Endodermal cell (in vitro differentiated cells): ENCODE measurements around the gene CLEC16A. TPM values are rescaled to one million over a fixed set of nuclear protein-coding genes. Genes with fewer than 3 reads are reported as not detected.

Experiments used
- DNase-seq: peaks from one replicate; pipeline ENCODE4 v3.0.0-alpha.2; 2017
- H3K27ac ChIP-seq: 2 replicates; pipeline ENCODE4 v1.5.1; 2013; ENCODE audit warnings: mild to moderate bottlenecking, low read depth, low read length, moderate library complexity
- H3K27me3 ChIP-seq: 2 replicates; pipeline ENCODE4 v1.6.1; 2013; ENCODE audit warnings: mild to moderate bottlenecking, low read length, moderate library complexity; ENCODE audit not compliant: insufficient read depth, control insufficient read depth, poor library complexity, severe bottlenecking
- H3K36me3 ChIP-seq: 2 replicates; pipeline ENCODE4 v1.7.0; 2013; ENCODE audit warnings: mild to moderate bottlenecking, low read length, moderate library complexity; ENCODE audit not compliant: control insufficient read depth, insufficient read depth
- H3K4me1 ChIP-seq: one replicate; pipeline ENCODE4 v1.7.0; 2013; ENCODE audit warnings: low read length; ENCODE audit not compliant: control insufficient read depth, insufficient read depth
- H3K4me3 ChIP-seq: 2 replicates; pipeline ENCODE4 v1.5.1; 2013; ENCODE audit warnings: mild to moderate bottlenecking, low read length, moderate library complexity
- H3K9ac ChIP-seq: 2 replicates; pipeline ENCODE4 v1.6.1; 2013; ENCODE audit warnings: mild to moderate bottlenecking, low read length, moderate library complexity; ENCODE audit not compliant: poor library complexity, severe bottlenecking; ENCODE audit errors: extremely low read depth
- H3K9me3 ChIP-seq: 2 replicates; pipeline ENCODE4 v1.6.1; 2013; ENCODE audit warnings: mild to moderate bottlenecking, low read length, moderate library complexity; ENCODE audit not compliant: control insufficient read depth
- H3K27ac Mint-ChIP-seq: 2 replicates; pipeline ENCODE4 v1.8.0; 2020; ENCODE audit warnings: mixed read lengths
- H3K27me3 Mint-ChIP-seq: 2 replicates; pipeline ENCODE4 v1.8.0; 2021; ENCODE audit warnings: mild to moderate bottlenecking, mixed read lengths; ENCODE audit not compliant: insufficient read depth
- H3K36me3 Mint-ChIP-seq: 2 replicates; pipeline ENCODE4 v1.8.0; 2020; ENCODE audit warnings: low read depth, mixed read lengths
- H3K4me1 Mint-ChIP-seq: 2 replicates; pipeline ENCODE4 v1.8.0; 2020; ENCODE audit warnings: mixed read lengths
- H3K4me3 Mint-ChIP-seq: 2 replicates; pipeline ENCODE4 v1.8.0; 2020; ENCODE audit warnings: mild to moderate bottlenecking, moderate library complexity, mixed read lengths
- H3K9me3 Mint-ChIP-seq: 2 replicates; pipeline ENCODE4 v1.8.0; 2020; ENCODE audit warnings: mild to moderate bottlenecking, mixed read lengths
- WGBS, 2 experiments: methylation state at CpG; one replicate each; pipeline versions ENCODE4 v1.1.5 to v1.1.7; 2013; ENCODE audit warnings: missing lambda C conversion rate in 2 of 2, mixed read lengths in 1 of 2; ENCODE audit not compliant: insufficient coverage in 1 of 2, insufficient read length in 1 of 2; 5-methylcytosine and 5-hydroxymethylcytosine counted together
- total RNA-seq, 2 donors: library from RNA; stranded (reverse); fragmentation: NEBNext Ultra II Directional in 1 of 2; extraction: Animal tissue kit (Norgen Biotek cat#: 25700) in 1 of 2; gene quantifications; 2 replicates in 1 of 2; 3 replicates in 1 of 2; pipeline ENCODE4 v1.2.1, GENCODE V29; 2021
- TF ChIP-seq, protein P1 (sequence below): fragments of 200-600 bp; sonication (generic); conservative IDR thresholded peaks from 2 replicates; pipeline ENCODE4 v1.5.0; 2021; ENCODE audit warnings: antibody characterized with exemption, mild to moderate bottlenecking

Gene CLEC16A
- total RNA-seq, 2 donors from 2014 or later: 19.5 to 28.3 TPM

DNA sequence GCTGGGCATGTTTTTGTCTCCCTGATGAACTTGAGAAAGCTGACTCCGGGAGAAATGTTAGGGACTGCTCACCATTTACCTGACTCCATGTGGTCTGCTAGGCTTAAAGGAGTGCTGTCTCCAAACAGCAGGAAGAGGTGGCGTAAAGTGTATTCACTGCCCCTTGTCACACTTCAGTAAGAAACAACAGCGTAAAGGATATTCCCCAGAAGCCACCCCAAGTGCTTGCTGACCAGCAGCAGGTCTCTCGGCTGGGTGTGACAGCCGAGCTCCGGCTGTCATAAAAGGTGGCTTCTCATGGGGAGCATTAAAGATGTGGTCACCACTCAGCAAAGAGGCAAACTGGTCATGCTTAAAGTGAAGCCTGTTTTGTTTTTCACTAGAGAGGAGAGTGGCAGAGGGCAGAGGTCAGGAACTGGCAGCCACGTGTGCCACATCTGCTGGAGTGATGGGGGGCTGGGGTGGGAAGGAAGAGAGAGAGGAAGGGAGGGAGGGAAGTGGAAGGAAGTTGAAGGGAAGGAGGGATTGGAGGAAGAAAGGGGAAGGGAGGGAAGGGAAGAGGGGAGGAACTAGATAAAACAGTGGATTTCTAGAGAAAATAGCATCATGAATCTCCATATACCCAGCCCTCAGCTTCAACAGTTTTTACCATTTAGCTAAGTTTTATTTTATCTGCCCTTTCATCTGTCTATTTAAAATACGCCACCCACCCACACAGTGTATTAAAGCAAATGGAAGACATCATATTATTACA is 119.3 kb downstream of the CLEC16A start:
- Histone ChIP-seq H3K4me1 (peaks cover 15% of the 10 kb centered on the region), H3K27ac (no peak overlapping the region), H3K36me3 (peaks cover 34% of the 10 kb centered on the region), H3K27me3 (no peaks in the 10 kb centered on the region), H3K9ac (peak overlapping the region; percentile 20), H3K9me3 (no peaks in the 10 kb centered on the region), H3K4me3 (no peak overlapping the region)
- H3K27me3 Mint-ChIP-seq: no peaks in the 10 kb centered on the region
- TF ChIP-seq, protein P1, sequence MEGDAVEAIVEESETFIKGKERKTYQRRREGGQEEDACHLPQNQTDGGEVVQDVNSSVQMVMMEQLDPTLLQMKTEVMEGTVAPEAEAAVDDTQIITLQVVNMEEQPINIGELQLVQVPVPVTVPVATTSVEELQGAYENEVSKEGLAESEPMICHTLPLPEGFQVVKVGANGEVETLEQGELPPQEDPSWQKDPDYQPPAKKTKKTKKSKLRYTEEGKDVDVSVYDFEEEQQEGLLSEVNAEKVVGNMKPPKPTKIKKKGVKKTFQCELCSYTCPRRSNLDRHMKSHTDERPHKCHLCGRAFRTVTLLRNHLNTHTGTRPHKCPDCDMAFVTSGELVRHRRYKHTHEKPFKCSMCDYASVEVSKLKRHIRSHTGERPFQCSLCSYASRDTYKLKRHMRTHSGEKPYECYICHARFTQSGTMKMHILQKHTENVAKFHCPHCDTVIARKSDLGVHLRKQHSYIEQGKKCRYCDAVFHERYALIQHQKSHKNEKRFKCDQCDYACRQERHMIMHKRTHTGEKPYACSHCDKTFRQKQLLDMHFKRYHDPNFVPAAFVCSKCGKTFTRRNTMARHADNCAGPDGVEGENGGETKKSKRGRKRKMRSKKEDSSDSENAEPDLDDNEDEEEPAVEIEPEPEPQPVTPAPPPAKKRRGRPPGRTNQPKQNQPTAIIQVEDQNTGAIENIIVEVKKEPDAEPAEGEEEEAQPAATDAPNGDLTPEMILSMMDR: no peak
- peaks cover 34% of the 10 kb centered on the region for H3K36me3 Mint-ChIP-seq
- no peaks in the 10 kb centered on the region for H3K9me3 Mint-ChIP-seq
- peak overlapping the region; percentile 67 for H3K27ac Mint-ChIP-seq
- no peak overlapping the region for H3K4me3 Mint-ChIP-seq
- DNase-seq: no peak
- peaks cover 14% of the 10 kb centered on the region for H3K4me1 Mint-ChIP-seq
- 77 to 89% methylated on average over 3 to 8 of the region's 8 CpGs for WGBS, 2 experiments

GRCh38 chr16:11064202-11064540 is 119.8 kb downstream of the CLEC16A start:
- Histone ChIP-seq H3K4me1 (peaks cover 15% of the 10 kb centered on the region), H3K36me3 (peaks cover 34% of the 10 kb centered on the region), H3K27me3 (no peaks in the 10 kb centered on the region), H3K9me3 (no peaks in the 10 kb centered on the region), H3K9ac (no peak overlapping the region), H3K27ac (no peak overlapping the region), H3K4me3 (no peak overlapping the region)
- H3K4me3 Mint-ChIP-seq: no peak overlapping the region
- 88 to 100% methylated on average over 1 to 3 of the region's 3 CpGs for WGBS, 2 experiments
- H3K27me3 Mint-ChIP-seq: no peaks in the 10 kb centered on the region
- H3K27ac Mint-ChIP-seq: no peak overlapping the region
- H3K9me3 Mint-ChIP-seq: no peaks in the 10 kb centered on the region
- peaks cover 14% of the 10 kb centered on the region for H3K4me1 Mint-ChIP-seq
- DNase-seq: no peak
- TF ChIP-seq, protein P1: no peak
- H3K36me3 Mint-ChIP-seq: peaks cover 34% of the 10 kb centered on the region

DNA sequence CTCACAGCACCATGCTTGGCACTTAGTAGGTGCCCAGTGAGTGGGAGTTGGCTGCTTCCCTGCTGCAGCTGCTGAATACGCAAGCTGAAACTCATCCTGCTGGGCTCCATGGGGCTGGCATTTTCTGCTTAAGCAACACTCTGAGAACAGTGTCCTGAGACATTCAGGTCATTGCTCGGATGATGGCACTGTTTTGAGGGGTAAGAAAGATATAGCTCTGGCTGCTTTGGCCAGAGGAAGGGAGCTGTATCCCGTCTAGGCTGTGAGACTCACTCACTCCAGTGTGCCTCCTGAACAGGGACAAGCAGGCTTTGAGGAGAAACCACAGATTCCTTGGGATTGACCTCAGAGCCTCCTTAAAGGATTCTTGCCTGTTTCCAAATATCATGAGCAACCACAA is 120.5 kb downstream of the CLEC16A start:
- Mint-ChIP-seq H3K27me3 (no peaks in the 10 kb centered on the region), H3K9me3 (no peaks in the 10 kb centered on the region), H3K27ac (no peak overlapping the region), H3K36me3 (peaks cover 37% of the 10 kb centered on the region), H3K4me3 (no peak overlapping the region), H3K4me1 (peaks cover 14% of the 10 kb centered on the region)
- H3K27ac ChIP-seq: no peak overlapping the region
- peaks cover 15% of the 10 kb centered on the region for H3K4me1 ChIP-seq
- 64 to 94% methylated on average over 2 to 3 of the region's 3 CpGs for WGBS, 2 experiments
- no peaks in the 10 kb centered on the region for H3K27me3 ChIP-seq
- no peak overlapping the region for H3K9ac ChIP-seq
- no peak overlapping the region for H3K4me3 ChIP-seq
- DNase-seq: no peak
- TF ChIP-seq, protein P1: no peak
- H3K9me3 ChIP-seq: no peaks in the 10 kb centered on the region
- H3K36me3 ChIP-seq: peaks cover 34% of the 10 kb centered on the region
